ENCODE data around the gene SHANK3. TPM values are rescaled to one million over a fixed set of nuclear protein-coding genes. Genes with fewer than 3 reads are reported as not detected.

Gene SHANK3
- total RNA-seq, 1 experiment from 2014 or later, result 2.3 TPM

DNA sequence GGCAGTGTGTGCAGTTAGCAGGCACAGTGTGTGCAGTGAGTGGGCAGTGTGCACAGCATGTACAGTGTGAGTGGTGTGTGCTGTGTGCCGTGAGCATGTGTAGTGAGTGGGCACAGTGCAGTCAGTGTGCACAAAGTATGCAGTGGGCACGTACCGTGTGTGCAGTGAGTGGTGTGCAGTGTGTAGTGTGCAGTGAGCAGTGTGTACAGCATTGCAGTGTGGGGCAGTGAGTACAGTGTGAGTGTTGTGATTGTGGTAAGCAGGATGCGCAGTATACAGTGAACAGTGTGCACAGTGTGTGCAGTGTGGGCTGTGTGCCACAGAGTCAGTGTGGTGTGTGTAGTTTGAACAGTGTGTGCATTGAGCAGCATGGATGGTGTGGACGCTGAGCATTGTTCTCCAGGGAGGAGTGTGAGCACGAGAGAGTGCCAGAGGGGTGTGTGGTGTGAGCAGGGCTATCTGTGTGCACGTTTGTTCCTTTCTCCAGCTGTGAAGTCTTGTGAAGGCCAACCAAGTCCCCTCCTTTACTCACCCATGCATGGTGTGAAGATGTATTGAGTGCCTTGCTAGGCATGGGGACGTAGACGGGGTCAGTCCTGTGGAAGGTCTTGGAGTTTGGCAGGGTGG, 3.0 kb downstream of the SHANK3 start:
- no peak for DNase-seq (ENCODE audit: low read depth)
- in situ Hi-C loops (cut with HindIII; ENCODE audit: low pct_unique_long_range_greater_than_20kb, low sequenced_read_pairs), result no loop called here

DNA sequence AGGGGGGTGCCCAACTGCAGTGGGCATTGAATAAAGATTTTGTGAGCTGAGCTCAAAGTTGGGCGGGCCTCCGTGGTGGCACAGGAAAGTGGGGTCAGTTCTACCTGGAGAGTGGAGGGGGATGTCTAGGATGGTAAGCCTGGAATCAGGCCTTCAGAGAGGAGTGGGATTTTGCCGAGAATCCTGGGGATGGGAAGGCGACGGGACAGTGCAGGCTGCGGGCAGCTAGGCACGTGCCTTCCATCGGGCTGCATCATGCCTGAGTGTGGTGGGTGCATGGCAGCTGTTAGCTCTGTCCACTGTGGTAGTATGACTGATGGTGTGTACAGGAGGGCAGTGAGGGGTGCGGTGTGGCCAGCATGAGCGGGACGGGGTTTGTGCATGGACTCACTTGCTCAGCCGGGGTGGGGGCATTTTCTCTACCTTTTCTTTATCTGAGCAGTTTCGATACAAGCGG, 3.6 kb downstream of the SHANK3 start:
- in situ Hi-C loops (cut with HindIII; ENCODE audit: low pct_unique_long_range_greater_than_20kb, low sequenced_read_pairs), result no loop called here
- no peak for DNase-seq (ENCODE audit: low read depth)

DNA sequence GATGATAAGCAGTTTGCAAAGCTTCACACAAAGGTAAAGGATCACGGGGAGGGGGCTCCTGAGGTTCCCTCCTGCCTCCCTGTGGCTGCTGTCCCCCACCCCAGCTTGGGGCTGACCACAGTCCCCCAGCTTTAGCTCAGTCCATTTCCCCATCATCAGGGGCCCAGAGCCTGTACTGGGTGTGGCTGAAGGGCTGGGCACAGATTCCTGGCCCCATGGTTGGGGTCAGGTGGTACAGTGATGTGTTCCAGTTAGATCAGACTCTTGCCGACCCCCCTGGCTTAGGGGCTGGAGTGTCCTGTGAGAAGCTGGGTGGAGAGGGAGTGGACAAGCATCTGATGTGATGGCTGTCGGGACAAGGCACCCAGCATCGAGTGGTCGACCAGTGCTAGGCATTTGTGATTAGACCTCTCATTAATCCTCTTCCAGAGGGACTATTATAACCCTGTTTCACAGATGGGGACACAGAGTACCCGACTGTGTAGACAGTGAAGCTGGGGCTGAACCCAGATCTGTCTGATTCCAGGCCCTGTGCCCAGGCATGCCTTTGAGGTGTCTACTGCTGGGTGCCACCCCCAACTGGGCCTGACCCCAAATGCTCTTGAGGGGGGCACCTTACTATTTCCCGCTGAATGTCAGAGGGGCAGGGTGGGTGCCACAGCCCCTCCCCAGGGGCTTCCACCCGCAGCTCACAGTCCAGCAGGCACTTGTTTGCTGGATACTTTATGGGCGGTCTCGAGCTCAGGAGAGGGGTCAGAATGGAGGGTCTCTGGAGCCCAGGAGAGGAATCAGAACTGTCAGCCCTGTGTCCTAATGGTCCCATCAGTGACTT, 4.3 kb downstream of the SHANK3 start:
- DNase-seq (ENCODE audit: low read depth), result no peak
- in situ Hi-C loops (cut with HindIII; ENCODE audit: low pct_unique_long_range_greater_than_20kb, low sequenced_read_pairs), result no loop called here

DNA sequence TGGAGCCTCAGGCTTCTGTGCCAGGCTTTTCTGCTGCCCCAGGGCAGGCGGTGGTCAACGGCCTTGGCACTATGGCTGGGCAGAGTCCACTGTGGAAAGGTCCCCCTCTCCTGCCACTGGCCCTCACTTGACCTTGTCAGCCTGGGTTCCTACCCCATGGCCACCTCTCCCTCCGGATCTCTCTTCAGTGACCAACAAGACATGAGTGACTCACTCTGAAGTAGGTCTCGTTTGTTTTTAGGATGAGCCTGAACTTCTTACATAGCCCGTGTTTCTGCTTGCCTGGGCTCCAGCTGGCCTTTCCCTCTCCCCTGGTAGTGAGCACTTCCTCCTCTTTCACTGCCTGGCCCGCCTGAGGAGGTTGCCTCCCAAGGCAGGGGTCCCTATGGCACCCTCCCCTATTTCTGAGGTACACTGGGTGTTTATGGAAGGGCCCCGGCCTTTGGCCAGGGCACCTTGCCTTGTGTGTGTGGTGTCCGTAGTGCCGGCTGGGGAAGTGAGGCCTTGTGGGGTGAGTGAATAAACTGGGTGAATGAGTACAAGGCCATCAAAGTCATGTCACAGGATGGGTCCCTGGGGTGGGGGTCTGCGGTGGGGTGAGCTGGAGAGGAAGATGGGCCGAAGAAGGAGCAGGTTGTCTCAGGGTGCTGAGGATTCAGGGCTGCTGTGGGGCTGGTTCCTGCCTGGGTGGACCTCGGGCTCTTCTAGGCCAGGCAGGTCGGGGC, 5.0 kb downstream of the SHANK3 start:
- in situ Hi-C loops (cut with HindIII; ENCODE audit: low pct_unique_long_range_greater_than_20kb, low sequenced_read_pairs), result no loop called here
- DNase-seq (ENCODE audit: low read depth), result no peak

DNA sequence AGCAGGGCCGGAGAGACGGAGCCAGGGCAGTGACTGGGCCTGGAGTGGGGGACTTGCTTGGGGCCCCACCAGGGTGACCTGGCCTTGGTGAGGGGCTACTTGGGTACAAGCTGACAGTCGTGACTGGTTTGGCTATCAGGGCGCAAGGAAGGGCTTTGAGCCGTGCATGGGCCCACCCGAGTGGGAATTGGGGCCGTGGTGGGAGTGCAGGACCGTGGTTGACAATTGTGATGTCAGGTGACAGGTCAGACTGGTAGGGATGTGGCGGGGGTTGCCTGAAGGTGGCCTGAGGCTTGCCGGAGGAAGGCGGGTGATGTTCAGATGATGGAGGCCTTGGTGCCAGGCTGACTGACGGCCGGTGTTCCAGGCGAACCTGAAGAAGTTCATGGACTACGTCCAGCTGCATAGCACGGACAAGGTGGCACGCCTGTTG, 5.6 kb downstream of the SHANK3 start:
- in situ Hi-C loops (cut with HindIII; ENCODE audit: low pct_unique_long_range_greater_than_20kb, low sequenced_read_pairs), result no loop called here
- no peak for DNase-seq (ENCODE audit: low read depth)

DNA sequence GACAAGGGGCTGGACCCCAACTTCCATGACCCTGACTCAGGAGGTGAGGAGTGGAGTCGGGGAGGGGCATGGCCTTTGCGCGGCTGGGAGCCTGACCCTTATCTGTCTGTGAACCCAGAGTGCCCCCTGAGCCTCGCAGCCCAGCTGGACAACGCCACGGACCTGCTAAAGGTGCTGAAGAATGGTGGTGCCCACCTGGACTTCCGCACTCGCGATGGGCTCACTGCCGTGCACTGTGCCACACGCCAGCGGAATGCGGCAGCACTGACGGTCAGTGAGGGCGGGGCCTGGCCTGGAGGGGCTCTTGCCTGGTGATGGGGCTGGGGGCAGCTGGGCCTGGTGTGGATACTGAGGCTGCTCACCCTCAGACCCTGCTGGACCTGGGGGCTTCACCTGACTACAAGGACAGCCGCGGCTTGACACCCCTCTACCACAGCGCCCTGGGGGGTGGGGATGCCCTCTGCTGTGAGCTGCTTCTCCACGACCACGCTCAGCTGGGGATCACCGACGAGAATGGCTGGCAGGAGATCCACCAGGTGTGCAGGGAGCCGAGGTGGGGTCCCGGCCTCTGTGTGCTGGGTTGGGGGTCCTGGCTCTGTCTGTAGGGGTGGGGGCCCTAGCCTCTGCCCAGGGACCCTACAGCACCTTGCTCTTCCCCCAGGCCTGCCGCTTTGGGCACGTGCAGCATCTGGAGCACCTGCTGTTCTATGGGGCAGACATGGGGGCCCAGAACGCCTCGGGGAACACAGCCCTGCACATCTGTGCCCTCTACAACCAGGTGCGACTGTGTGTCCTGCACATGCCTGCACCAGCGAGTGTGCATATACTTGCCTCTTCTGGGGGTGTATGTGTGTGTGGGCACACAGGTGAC, 6.3 kb downstream of the SHANK3 start:
- in situ Hi-C loops (cut with HindIII; ENCODE audit: low pct_unique_long_range_greater_than_20kb, low sequenced_read_pairs), result no loop called here

DNA sequence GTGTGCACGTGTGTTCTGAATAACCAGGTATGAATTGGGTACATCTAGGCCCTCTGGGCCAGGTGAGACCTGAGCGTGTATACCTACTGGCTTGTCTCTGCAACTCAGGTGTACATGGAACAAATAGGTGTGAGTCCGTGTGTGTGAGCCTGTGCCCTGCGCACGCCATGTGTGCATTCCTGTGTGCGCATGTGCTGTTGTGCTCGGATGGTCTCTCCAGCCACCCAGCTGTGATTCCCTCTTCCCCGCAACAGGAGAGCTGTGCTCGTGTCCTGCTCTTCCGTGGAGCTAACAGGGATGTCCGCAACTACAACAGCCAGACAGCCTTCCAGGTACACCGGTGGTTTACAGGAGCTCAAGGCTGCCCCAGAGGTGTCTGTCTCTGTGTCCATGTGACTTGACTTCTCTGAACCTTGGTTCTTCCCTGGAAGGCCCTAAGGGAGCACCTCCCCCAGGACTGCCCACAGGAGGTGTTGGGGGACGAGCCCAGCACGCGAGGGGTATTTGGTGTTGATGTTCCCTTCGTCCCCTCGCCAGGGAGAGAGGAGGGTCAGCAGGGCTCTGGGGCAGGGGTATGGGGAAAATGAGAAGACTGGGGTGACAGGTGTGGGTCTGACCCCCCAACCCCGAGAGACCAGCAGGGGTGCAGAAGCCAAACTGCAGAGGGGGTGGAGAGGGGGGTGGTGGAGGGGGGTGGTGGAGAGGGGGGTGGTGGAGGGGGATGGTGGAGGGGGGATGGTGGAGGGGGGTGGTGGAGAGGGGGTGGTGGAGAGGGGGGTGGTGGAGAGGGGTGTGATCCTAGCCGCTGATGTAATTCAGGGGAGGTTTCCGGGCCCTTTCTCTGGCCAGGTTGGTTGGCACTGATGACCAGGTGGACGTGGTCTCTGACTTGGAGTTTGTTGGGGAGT, 10.7 kb downstream of the SHANK3 start:
- in situ Hi-C loops (cut with HindIII; ENCODE audit: low pct_unique_long_range_greater_than_20kb, low sequenced_read_pairs), result no loop called here
- no peak for DNase-seq (ENCODE audit: low read depth)

More for the DNA sequence above, 6.3 kb downstream of the SHANK3 start:
- DNase-seq (ENCODE audit: low read depth), result no peak

DNA sequence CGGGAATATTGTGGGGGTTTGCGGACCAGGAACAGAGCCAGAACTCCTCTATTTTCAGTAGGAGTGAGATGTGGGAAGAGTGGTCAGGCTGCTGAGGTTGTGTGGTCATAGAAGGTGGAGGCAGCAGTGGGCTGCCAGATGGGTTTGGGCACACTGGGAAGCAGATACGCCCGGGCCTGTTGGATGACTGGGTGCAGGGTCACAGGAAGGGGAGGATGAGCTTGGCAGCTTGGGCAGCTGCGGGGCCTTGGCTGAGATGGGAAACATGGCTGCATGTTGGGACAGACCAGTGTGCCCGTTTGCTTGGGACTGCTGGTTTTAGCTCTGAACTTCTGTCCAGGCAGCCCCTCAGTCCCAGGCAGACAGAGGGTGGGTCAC, 11.4 kb downstream of the SHANK3 start:
- in situ Hi-C loops (cut with HindIII; ENCODE audit: low pct_unique_long_range_greater_than_20kb, low sequenced_read_pairs), result no loop called here
- DNase-seq (ENCODE audit: low read depth), result no peak

DNA sequence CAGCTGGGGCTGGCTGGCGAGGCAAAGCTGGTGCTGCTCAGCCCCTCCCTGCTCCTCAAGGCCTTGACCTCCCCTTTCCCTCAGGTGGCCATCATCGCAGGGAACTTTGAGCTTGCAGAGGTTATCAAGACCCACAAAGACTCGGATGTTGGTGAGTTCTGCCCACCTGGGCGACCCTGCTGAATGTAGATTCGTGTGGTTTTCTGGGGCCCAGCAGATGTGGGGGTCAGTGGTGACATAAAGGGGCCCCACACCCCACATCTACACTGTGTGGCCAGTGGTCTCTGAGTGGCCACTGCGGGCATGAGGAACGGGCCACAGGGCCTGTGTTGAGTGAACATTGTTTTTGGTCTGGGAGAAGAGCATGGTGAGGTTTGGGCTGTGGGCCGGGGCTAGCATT, 11.9 kb downstream of the SHANK3 start:
- in situ Hi-C loops (cut with HindIII; ENCODE audit: low pct_unique_long_range_greater_than_20kb, low sequenced_read_pairs), result no loop called here
- no peak for DNase-seq (ENCODE audit: low read depth)

DNA sequence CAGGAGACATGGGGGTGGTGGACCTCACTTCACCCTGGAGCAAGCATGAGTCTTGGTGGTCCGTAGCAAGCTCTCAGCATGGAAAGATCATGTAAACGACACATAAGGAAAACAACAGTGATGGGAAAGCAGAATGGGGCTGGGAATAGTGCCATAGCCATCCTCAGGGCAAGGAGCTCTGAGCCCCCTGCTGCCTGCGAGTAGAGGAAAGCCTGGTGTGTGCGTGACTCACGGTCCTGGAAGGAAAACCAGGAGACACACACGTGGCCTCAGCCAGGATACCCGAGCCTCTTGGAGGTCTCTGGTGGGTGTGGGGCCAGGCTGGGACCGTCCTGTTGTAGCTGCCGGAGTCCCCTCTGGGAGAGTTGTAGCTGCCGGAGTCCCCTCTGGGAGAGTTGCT, 12.4 kb downstream of the SHANK3 start:
- in situ Hi-C loops (cut with HindIII; ENCODE audit: low pct_unique_long_range_greater_than_20kb, low sequenced_read_pairs), result no loop called here
- DNase-seq (ENCODE audit: low read depth), result no peak

DNA sequence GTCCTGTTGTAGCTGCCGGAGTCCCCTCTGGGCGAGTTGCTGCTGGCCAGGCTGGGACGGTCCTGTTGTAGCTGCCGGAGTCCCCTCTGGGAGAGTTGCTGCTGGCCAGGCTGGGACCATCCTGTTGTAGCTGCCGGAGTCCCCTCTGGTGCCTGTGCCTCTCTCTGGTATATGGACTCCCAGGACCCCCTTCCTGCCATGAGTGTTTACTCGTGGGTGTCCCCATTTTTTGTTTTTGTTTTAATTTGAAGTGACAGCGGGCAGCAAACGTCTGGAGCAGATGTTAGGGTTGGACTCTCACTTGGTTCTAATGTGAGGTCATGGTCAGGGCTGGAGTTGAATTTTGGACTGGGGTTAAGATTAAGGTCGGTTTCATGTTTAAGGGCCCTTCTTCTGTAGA, 14.2 kb downstream of the SHANK3 start:
- in situ Hi-C loops (cut with HindIII; ENCODE audit: low pct_unique_long_range_greater_than_20kb, low sequenced_read_pairs), result no loop called here
- DNase-seq (ENCODE audit: low read depth), result no peak

DNA sequence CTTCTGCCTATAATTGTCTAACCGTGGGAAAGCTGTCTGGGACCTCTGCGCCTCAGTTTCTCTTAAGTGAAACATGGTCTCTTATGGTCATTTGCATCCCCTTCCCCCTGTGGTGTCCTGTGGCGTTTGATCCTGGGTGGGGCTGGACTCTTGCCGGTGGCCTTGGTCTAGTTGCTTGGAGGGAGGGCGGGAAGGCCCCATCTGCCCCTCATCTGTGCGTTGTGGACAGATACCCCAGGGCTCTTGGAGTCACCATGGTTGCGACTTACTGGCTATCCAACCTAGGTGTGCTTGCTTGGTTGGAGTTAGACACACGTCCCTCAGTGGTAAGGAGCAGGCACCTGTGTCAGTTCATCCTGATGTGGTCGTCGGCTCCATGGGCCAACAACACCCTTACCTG, 15.2 kb downstream of the SHANK3 start:
- in situ Hi-C loops (cut with HindIII; ENCODE audit: low pct_unique_long_range_greater_than_20kb, low sequenced_read_pairs), result no loop called here

DNA sequence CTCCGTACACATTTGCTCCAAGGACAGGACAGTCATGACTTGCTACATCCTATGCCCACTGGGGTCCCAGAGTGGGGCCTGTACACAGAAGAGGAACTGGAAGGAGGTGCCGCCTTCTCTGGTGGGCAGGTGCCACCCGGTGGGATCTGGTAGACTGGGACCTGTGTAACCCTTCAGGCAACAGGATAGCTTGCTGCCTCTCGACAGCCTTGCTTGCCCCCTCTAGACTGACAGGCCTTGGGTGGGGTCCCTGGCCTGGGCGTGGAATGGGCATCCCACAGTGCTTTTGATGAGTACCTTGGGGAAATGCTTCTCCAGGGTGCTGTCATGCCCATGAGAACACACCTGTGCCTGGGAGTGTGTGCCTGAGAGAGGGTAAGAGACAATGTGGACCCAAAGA, 15.8 kb downstream of the SHANK3 start:
- in situ Hi-C loops (cut with HindIII; ENCODE audit: low pct_unique_long_range_greater_than_20kb, low sequenced_read_pairs), result no loop called here
- no peak for DNase-seq (ENCODE audit: low read depth)

More for the DNA sequence above, 15.2 kb downstream of the SHANK3 start:
- no peak for DNase-seq (ENCODE audit: low read depth)

DNA sequence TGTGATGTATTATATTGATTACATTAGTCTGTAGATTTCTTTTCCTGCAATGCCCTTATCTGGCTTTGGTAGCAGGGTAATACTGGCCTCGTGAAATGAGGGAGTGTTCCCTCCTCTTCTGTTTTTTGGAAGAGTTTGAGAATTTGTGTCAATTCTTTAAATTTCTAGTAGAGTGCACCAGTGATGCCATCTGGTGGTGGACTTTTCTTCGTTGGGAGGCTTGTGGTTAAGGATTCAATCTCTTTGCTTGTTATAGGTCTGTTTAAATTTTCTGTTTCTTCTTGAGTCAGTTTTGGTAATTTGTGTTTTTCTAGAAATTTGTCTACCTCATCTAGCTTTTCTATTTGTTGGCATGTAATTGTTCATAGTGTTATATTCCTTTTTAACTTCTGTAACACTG, 18.9 kb downstream of the SHANK3 start:
- peak; percentile 39 for DNase-seq (ENCODE audit: low read depth)
- in situ Hi-C loops (cut with HindIII; ENCODE audit: low pct_unique_long_range_greater_than_20kb, low sequenced_read_pairs), result no loop called here

DNA sequence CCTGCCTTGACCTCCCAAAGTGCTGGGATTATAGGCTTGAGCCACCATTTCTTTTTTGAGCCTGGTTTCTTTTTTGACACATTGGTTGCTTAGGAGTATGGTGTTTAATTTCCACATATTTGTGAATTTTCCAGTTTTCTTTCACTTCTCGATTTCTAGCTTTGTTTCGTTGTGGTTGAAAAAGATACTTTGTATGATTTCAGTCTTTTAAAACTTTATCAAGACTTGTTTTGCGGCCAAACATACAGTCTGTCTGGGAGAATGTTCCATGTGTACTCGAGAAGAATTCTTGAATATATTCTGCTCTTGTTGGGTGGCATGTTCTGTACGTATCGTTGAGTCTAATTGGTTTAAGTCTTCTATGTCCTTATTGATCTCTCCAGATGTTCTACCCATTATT, 20.8 kb downstream of the SHANK3 start:
- no peak for DNase-seq (ENCODE audit: low read depth)
- in situ Hi-C loops (cut with HindIII; ENCODE audit: low pct_unique_long_range_greater_than_20kb, low sequenced_read_pairs), result no loop called here

DNA sequence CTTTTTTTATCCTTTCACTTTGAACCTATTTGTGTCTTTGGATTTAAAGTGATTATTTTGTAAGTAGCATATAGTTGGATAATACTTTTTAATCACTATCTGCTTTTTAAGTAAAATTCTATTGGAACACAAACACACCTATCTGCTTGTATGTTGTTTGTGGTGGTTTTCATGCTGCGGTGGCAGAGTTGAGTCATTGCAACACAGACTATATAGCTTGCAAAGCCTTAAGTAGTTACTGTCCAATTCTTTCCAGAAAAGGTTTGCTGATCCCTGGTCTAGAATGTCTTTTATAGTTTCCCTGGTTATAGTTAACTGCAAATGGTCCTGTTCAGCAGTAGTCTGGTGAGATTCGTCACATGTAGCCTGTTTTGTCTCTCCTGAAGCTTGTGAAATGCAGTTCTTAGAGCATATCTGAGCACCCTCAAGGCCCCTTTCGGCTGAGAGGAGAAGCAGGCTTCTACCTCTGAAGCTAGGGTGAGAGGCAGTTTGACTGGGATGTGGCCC, 21.5 kb downstream of the SHANK3 start:
- in situ Hi-C loops (cut with HindIII; ENCODE audit: low pct_unique_long_range_greater_than_20kb, low sequenced_read_pairs), result no loop called here
- DNase-seq (ENCODE audit: low read depth), result no peak

DNA sequence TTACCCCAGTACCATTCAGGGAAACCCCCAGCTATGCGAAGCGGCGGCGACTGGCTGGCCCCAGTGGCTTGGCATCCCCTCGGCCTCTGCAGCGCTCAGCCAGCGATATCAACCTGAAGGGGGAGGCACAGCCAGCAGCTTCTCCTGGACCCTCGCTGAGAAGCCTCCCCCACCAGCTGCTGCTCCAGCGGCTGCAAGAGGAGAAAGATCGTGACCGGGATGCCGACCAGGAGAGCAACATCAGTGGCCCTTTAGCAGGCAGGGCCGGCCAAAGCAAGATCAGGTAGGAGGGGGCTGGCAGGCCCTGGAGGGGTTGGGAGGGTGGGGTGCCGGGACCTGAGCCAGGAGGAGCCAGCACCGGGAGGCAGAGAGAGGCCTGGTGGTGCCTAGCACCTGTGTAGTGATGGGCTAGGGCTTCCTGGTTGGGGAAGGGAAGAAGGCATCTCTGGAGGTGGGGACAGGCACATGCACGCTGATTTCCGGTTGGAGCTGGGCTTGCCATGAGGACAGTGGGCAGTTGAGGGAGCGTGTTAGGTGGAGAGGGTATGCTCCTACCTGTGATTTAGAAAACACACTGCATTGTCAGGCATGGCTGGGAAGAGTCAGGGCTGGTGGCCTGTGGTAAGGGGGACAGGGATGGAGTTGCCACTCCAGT, 22.3 kb downstream of the SHANK3 start:
- DNase-seq (ENCODE audit: low read depth), result no peak
- in situ Hi-C loops (cut with HindIII; ENCODE audit: low pct_unique_long_range_greater_than_20kb, low sequenced_read_pairs), result no loop called here
